HG03432 (cell line): ENCODE data around the gene RPTOR.
"Not testable (repeated sequence)": the region's sequence is repeated elsewhere in the genome, so short reads cannot be mapped to it uniquely, and the experiment has no call there.

Experiments
- ATAC-seq: cut with Tn5 transposase; IDR thresholded peaks from one replicate; pipeline ENCODE4 v1.9.1; 2021; ENCODE audit warnings: mild to moderate bottlenecking, moderate library complexity; ENCODE audit not compliant: unreplicated experiment

The RPTOR gene

DNA sequence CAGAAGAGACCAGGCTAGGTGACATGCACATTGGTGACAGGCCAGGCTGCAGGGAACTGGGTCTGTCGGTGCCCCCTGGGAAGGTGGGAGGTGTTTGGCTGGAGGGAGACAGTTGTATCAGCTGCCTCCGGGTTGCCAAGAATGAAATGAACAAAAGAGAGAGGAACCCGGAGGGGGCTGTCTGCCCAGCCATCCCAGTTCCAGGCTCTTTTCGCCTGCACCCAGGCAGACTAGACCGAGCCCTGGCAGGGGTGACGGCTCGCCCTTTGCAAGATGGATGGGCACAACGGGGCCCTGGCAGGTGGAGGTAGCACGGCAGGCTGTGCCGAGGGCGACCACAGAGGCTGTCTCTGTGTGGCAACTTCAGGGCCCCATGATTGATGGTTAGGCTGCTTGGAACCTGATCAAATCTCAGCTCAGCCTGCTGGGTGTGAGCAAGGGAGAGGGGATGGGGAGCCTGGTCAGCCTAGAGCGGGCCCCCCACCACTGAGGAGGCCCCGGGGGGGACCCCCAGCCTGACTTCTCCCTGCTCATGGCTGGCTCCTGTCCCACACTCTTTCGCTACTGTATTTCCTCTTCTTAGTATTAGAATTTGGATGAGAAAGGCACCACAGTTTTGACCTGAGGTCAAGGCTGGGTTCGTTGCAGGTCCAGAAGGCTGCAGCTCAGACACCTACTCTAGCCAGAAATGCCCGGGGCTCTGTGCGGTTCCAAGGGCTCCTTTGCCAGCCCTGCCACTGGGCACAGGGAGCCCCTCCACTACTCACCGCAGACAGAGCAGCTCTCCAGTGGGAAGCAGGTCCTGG, 328.1 kb downstream of the RPTOR start:
- no peak for ATAC-seq

DNA sequence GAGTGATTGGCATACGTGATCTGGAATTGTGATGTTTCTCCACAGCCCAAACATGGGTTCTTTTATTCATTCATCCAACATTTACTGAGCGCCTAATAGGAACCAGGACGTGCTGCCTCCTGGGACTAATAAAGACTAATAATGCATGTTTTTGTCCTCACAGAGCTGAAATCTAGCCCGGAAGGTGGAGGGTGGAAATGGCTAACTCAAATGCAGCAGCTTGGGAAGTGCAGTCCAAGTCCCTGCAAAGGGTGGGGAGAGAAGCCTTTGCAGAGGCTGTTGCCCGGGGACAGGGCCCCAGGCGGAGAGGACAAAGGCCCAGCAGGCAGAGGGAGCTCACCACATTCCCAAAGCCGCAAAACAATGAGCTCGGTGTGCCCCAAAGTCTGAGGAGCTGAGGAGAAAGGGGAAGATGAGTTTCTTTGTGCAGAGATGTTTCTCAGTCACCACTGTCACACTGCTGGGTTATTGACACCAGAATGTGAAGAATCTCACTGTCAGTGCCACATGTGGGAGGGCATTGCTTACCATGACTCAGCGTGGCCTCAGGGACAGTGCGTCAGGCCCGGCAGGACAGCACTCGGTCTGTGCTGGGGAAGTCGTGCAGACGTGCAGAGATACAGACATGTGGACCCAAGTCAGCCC, 328.8 kb downstream of the RPTOR start:
- no peak for ATAC-seq

- no peak for ATAC-seq
Observed at GRCh38 chr17:80874866-80875445, 330.3 kb downstream of the RPTOR start.

GRCh38 chr17:80875480-80875995, 330.9 kb downstream of the RPTOR start:
- not testable (repeated sequence) for ATAC-seq

GRCh38 chr17:80876456-80876949, 331.9 kb downstream of the RPTOR start:
- not testable (repeated sequence) for ATAC-seq

DNA sequence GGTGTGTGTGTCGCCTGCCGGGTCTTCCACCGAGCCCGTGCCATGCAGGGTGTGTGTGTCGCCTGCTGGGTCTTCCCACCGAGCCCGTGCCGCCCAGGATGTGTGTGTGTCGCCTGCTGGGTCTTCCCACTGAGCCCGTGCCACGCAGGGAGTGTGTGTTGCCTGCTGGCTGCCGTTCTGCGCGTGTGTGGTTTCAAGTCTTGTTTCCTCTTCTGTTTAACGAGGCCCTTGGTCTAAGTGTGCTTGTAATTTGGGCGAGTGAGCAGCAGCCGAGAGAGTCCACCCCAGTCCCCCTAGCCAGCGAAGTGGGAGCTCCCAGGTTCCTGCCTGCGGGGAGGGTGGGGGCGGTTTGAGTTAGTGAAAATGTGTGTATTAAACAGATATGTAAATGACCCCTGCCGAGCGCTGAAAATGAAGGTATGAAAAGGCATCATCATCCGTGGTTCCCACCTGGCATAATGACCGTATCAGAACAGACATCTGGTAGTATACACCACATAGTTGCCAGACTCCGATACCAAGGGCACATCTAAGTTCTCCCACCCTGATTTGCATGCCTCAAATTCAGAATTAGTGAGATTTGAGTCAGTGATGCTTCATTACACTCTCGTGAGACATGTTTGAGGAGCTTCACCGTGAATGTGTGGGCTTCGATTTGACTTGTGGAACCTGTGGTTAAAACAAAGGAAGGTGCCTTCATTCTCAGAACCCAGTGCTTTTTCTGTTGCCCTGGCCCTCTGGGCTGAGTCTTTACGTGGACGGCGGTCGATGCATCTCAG, 332.5 kb downstream of the RPTOR start:
- ATAC-seq = peak; percentile 79

GRCh38 chr17:80877729-80878303, 333.2 kb downstream of the RPTOR start:
- ATAC-seq = no peak

DNA sequence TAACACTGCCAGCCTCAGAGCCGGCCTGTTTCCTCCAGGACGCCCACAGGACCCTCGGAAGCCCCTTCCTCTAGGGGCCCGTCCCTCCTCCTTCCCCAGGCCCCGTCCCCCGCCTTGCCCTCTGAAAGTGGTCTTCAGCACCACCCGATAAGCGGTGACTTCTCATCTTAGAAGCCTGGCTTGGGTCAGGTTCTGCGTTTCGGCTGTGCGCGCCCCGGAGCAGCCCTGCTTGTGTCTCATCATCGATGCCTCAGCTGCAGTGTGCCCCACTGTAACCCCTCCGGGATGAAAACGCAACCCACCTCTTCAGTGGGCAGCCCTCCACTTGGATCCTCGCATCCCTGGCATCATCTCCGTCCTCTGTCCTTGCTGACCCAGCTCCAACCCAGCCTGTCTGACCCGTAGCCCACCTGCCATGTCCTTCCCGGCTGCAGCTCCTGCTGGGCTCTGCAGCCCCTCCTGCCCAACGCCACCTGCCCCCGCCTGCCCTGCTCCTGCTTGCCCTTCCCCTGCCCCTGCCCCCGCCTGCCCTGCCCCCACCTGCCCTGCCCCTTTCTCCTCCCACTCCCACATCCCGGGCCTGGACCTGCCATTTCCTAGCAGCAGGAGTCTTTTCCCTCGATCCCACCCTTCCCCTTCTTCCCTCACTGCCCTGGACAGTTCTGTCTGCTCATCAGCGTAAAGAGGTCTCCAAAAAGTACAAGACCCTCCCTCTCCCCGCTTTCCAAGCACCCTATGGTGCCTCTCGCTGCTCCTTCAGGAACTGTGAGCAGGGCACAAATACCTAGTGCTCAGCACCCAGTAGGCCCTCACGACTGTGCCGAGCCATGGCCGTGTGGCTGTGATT, 334.5 kb downstream of the RPTOR start:
- no peak for ATAC-seq

- ATAC-seq = no peak
Observed at GRCh38 chr17:80879723-80880647, 335.3 kb downstream of the RPTOR start.

- ATAC-seq = no peak
Observed at GRCh38 chr17:80880648-80880985, 336.0 kb downstream of the RPTOR start.

GRCh38 chr17:80881306-80881705, 336.7 kb downstream of the RPTOR start:
- no peak for ATAC-seq

DNA sequence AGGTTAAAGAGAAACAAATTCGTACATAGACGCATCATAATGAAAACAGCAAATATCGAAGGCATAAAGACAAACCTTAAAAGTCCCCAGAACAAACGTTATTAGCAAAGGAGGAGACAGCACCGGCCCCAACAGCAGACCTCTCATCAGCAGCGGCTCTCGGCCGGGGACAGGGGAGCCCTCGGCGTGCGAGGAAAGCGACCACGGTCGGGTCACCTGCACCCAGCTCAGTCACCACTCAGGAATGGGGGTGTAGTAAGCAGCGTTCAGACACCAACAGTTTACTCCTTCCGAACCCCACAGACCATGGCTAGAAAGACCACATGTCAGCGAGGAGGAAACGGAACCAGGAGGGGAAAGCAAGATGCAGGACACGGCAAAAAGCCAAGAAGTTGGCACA, 337.7 kb downstream of the RPTOR start:
- ATAC-seq = no peak

GRCh38 chr17:80882926-80883685, 338.5 kb downstream of the RPTOR start:
- no peak for ATAC-seq

DNA sequence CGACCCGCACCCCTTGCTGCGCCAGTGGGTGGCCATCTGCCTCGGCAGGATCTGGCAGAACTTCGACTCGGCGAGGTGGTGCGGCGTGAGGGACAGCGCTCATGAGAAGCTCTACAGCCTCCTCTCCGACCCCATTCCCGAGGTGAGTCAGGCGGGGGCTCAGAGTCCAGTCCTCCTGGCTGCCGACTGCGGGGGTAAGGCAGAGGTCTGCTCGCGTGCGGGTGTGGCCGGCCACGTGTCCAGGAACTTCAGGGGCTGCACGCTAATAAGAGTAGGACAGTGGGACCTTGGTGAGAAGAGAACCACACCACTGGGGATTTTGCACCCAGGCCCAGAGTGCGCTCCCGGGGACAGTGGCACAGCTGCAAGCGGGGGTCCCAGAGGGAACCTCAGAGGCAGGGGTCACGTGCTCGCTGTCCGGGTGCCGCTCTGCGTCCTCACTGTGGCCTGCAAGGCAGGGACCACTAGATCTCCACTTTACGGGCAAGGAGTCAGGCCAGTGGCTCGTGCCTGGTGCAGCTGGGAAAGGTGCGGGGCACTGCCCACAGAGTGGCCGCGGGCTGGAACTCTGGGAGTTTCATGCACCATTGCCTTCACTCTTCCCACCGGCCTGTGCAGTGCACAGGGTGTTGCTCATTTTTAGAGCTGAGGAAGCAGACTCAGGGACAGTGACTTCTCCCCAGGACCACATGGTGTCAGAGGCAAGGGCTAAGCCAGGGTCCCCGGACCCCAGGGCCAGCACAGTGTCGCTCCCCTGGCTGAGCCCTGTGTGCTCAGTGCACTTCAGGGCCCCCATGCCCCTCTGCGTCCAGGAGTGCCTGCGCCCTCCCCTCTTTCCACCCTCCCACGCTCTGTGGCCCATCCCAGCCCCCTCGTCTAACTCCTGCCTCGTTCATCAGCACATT, 339.4 kb downstream of the RPTOR start:
- no peak for ATAC-seq

DNA sequence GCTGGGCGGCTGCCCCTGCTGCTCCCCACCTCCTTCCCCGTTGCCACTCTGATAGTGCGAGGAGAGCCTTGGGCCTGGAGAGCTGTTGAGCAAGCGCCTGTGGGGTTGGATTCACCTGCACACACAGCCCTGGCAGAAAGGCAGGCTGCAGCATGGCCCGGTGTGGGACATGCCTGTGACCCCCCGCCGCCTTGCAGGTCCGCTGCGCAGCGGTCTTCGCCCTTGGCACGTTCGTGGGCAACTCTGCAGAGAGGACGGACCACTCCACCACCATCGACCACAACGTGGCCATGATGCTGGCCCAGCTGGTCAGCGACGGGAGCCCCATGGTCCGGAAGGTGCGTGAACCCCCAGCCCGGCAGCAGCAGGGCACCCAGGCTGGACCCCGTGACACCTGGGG, 340.2 kb downstream of the RPTOR start:
- ATAC-seq = no peak

DNA sequence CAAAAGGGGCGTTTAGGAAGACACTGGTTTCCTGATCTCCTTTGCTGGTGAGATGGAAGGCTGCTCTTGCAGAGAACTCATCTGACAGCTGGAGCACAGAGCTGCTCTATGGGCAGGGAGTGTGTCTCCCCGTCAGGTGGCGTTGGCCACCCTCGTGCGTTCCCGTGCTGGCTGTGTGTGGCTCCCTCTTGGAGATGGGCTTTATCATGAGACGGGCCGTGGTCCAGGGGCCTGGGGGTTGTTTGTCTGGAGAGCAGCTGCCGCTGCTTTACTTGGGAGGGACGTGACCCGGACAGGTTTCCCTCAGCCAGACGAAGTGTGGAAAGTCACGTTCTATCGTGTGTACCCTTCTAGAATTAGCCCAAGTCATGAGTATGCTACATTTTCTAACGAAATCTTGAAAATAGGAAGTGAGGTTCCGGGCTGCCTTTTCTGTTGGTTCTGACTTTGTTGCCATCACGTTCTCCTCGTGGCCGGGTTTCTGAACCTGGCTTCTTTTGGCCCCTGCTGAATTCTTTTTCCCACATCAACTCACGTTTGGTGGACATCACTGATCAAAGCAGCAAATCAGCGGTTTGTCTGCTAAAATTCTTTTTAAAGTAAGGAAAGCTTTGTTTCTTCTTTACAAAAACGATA, 341.4 kb downstream of the RPTOR start:
- no peak for ATAC-seq
